ENCODE measurements around the gene TPI1.

TPI1 gene

GRCh38 chr12:6831450-6831995, 35.8 kb upstream of the TPI1 start:
- peaks cover 10% of the 10 kb centered on the region for H3K4me1 ChIP-seq (ENCODE audit: insufficient read depth, low read length, severe bottlenecking)
- no peaks in the 10 kb centered on the region for H3F3A ChIP-seq (ENCODE audit: insufficient read depth, low read length)
- no peak overlapping the region for H3K9ac ChIP-seq (ENCODE audit: low read length)
- H3K27ac ChIP-seq (ENCODE audit: low read depth, low read length, poor library complexity, severe bottlenecking), result no peak overlapping the region
- no peaks in the 10 kb centered on the region for H3K36me3 ChIP-seq (ENCODE audit: insufficient read depth, low read length)
- H3K4me3 ChIP-seq (ENCODE audit: low read depth, low read length, poor library complexity, severe bottlenecking), result no peak overlapping the region
- TF ChIP-seq CTCF (IDR thresholded peaks at IDR 0.05; ENCODE audit: low read length) (no peak), EZH2 (IDR thresholded peaks at IDR 0.05; ENCODE audit: borderline replicate concordance, low read length) (no peak)
- H3K9me2 ChIP-seq (ENCODE audit: low read depth, low read length), result no peaks in the 10 kb centered on the region
- no peaks in the 10 kb centered on the region for H3K9me3 ChIP-seq (ENCODE audit: low read length)
- no peaks in the 10 kb centered on the region for H4K20me1 ChIP-seq (ENCODE audit: insufficient read depth, low read length)
- H3K4me2 ChIP-seq (ENCODE audit: low read length), result no peak overlapping the region
- H2AFZ ChIP-seq (ENCODE audit: low read length), result no peak overlapping the region
- H3K27me3 ChIP-seq (ENCODE audit: insufficient read depth, low read length), result no peaks in the 10 kb centered on the region
- no peaks in the 10 kb centered on the region for H3K79me2 ChIP-seq (ENCODE audit: insufficient read depth, low read length)

- Histone ChIP-seq H3K9me2 (ENCODE audit: low read depth, low read length) (no peaks in the 10 kb centered on the region), H3F3A (ENCODE audit: insufficient read depth, low read length) (no peaks in the 10 kb centered on the region), H3K27ac (ENCODE audit: low read depth, low read length, poor library complexity, severe bottlenecking) (no peak overlapping the region), H4K20me1 (ENCODE audit: insufficient read depth, low read length) (no peaks in the 10 kb centered on the region), H3K4me2 (ENCODE audit: low read length) (no peak overlapping the region), H3K4me3 (ENCODE audit: low read depth, low read length, poor library complexity, severe bottlenecking) (no peak overlapping the region), H3K27me3 (ENCODE audit: insufficient read depth, low read length) (no peaks in the 10 kb centered on the region), H3K36me3 (ENCODE audit: insufficient read depth, low read length) (no peaks in the 10 kb centered on the region), H3K79me2 (ENCODE audit: insufficient read depth, low read length) (no peaks in the 10 kb centered on the region), H3K4me1 (ENCODE audit: insufficient read depth, low read length, severe bottlenecking) (peaks cover 10% of the 10 kb centered on the region), H3K9me3 (ENCODE audit: low read length) (no peaks in the 10 kb centered on the region), H2AFZ (ENCODE audit: low read length) (no peak overlapping the region), H3K9ac (ENCODE audit: low read length) (no peak overlapping the region)
- TF ChIP-seq EZH2 (IDR thresholded peaks at IDR 0.05; ENCODE audit: borderline replicate concordance, low read length), result no peak
- TF ChIP-seq CTCF (IDR thresholded peaks at IDR 0.05; ENCODE audit: low read length), result no peak
These were observed 35.2 kb upstream of the TPI1 start for GRCh38 chr12:6832125-6832524.

GRCh38 chr12:6833189-6833890, 34.0 kb upstream of the TPI1 start:
- H3K4me1 ChIP-seq (ENCODE audit: insufficient read depth, low read length, severe bottlenecking), result peaks cover 10% of the 10 kb centered on the region
- no peak overlapping the region for H3K9ac ChIP-seq (ENCODE audit: low read length)
- no peaks in the 10 kb centered on the region for H3K36me3 ChIP-seq (ENCODE audit: insufficient read depth, low read length)
- no peaks in the 10 kb centered on the region for H4K20me1 ChIP-seq (ENCODE audit: insufficient read depth, low read length)
- H3K9me3 ChIP-seq (ENCODE audit: low read length), result no peaks in the 10 kb centered on the region
- no peaks in the 10 kb centered on the region for H3K79me2 ChIP-seq (ENCODE audit: insufficient read depth, low read length)
- no peak overlapping the region for H3K4me2 ChIP-seq (ENCODE audit: low read length)
- no peaks in the 10 kb centered on the region for H3F3A ChIP-seq (ENCODE audit: insufficient read depth, low read length)
- H2AFZ ChIP-seq (ENCODE audit: low read length), result no peak overlapping the region
- TF ChIP-seq CTCF (IDR thresholded peaks at IDR 0.05; ENCODE audit: low read length) (no peak), EZH2 (IDR thresholded peaks at IDR 0.05; ENCODE audit: borderline replicate concordance, low read length) (no peak)
- no peaks in the 10 kb centered on the region for H3K9me2 ChIP-seq (ENCODE audit: low read depth, low read length)
- no peaks in the 10 kb centered on the region; the same call in 1 of the 2 replicates for H3K27me3 ChIP-seq (ENCODE audit: insufficient read depth, low read length)
- no peak overlapping the region for H3K4me3 ChIP-seq (ENCODE audit: low read depth, low read length, poor library complexity, severe bottlenecking)
- H3K27ac ChIP-seq (ENCODE audit: low read depth, low read length, poor library complexity, severe bottlenecking), result no peak overlapping the region

All from OCI-LY1 (cell line).